Fibroblast of mammary gland (primary cell): ENCODE measurements around the gene GASK1A.

ENCODE experiments used
- DNase-seq: peaks from one replicate; pipeline ENCODE4 v3.0.0-alpha.2; 2010; ENCODE audit warnings: low read depth
- H3K4me3 ChIP-seq: 2 replicates; pipeline ENCODE4 v1.5.1; 2011; ENCODE audit warnings: low read depth, mild to moderate bottlenecking, low read length, moderate library complexity; ENCODE audit not compliant: control insufficient read depth
- TF ChIP-seq, protein P1 (sequence below): conservative IDR thresholded peaks from 2 replicates; pipeline ENCODE4 v1.5.1; 2011; ENCODE audit warnings: low read depth, low read length, inconsistent platforms; ENCODE audit not compliant: control insufficient read depth, insufficient read depth

The GASK1A gene

DNA sequence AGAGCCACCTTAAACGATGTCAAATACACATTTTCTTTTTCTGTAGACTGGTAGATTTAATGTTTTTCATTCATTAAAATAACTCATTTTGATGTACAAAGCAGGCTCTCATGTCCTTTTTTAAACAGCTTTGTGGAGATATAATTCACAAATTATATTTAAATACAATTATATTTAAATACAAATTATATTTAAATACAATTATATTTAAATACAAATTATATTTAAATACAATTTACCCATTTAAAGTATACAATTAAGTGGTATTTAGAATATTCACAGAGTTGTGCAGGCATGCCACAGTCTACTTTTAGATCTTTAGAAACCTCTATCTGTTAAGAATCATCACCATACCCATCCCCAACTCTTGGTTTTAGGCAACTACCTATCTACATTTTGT, 36.4 kb upstream of the GASK1A start:
- H3K4me3 ChIP-seq = no peak overlapping the region
- DNase-seq = no peak
- TF ChIP-seq, protein P1, sequence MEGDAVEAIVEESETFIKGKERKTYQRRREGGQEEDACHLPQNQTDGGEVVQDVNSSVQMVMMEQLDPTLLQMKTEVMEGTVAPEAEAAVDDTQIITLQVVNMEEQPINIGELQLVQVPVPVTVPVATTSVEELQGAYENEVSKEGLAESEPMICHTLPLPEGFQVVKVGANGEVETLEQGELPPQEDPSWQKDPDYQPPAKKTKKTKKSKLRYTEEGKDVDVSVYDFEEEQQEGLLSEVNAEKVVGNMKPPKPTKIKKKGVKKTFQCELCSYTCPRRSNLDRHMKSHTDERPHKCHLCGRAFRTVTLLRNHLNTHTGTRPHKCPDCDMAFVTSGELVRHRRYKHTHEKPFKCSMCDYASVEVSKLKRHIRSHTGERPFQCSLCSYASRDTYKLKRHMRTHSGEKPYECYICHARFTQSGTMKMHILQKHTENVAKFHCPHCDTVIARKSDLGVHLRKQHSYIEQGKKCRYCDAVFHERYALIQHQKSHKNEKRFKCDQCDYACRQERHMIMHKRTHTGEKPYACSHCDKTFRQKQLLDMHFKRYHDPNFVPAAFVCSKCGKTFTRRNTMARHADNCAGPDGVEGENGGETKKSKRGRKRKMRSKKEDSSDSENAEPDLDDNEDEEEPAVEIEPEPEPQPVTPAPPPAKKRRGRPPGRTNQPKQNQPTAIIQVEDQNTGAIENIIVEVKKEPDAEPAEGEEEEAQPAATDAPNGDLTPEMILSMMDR = no peak

DNA sequence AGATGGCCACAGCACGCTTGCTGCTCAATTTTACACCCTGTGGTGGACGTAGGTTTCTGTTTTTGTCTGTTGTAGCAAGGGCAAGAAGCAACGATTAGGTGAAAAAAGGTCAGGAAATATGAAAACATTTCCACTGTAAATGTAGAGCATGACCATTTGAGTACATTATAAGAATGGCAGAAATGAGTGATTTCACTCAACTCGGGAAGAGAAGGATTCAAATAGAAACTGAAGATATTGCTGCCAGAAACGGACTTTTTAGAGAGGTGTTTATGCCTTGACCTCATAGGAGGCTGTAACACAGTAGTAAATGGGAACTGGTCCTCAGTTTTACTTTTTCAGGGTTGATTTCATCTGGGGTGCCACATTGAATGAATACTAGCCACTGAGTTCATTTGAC, 33.1 kb upstream of the GASK1A start:
- TF ChIP-seq, protein P1 = no peak
- DNase-seq = no peak
- H3K4me3 ChIP-seq = no peak overlapping the region

DNA sequence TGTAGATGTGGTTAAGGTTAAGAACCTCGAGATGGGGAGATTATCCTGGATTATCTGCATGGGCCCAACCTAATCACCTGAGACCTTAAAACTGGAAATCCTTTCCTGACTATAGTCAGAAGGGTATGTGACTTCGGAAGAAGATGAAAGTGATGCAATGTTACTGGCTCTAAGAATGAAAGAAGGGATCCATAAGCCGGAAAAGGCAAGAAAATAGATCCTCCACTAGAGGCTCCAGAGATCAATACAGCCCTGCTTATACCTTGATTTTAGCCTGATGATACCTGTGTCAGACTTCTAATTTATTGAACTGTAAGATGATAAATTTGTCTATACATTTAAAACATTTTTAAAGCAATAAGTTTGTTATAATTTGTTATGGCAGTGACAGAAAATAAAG, 21.5 kb upstream of the GASK1A start:
- TF ChIP-seq, protein P1 = peak; percentile 14
- no peak for DNase-seq
- H3K4me3 ChIP-seq = no peak overlapping the region

DNA sequence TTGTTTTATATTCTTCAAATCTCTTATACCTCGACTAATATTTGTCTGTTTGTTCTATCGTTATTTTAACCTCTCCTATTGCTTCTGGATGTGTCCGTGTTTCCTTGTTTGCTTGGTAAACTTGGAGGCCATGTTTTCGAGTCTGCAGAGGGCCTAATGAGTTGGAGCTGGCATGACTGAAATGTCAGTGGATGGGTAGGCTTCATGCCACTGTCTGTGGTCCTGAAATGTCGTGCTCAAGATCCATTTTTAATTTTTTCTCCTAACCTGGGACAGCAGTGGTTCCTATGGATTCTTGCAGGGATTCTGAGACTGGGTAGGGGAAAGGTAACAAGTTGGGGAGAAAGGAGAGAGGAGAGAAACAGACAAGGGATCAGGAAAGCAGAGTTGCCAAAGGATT, 18.8 kb upstream of the GASK1A start:
- no peak overlapping the region for H3K4me3 ChIP-seq
- TF ChIP-seq, protein P1 = no peak
- DNase-seq = peak; percentile 8

DNA sequence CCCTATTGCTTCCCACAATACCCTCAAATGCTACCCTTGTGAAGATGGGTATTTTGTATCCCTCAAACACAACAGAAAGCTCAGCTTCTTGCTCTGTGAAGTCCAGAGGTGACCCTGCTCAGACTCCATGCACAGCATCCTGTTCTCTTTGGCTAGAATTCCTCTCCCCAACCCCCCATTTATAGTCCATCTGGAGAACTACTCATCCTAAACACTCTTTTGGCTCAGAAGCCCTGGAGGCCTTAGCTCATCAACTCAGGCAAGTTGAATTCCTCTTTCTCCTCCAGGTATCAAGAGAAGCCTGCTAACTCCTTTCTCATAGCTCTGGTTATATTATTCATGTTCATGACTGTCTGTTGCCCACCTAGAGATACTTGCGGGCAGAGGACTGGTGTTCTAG, 18.3 kb upstream of the GASK1A start:
- TF ChIP-seq, protein P1 = no peak
- H3K4me3 ChIP-seq = no peak overlapping the region
- DNase-seq = no peak

DNA sequence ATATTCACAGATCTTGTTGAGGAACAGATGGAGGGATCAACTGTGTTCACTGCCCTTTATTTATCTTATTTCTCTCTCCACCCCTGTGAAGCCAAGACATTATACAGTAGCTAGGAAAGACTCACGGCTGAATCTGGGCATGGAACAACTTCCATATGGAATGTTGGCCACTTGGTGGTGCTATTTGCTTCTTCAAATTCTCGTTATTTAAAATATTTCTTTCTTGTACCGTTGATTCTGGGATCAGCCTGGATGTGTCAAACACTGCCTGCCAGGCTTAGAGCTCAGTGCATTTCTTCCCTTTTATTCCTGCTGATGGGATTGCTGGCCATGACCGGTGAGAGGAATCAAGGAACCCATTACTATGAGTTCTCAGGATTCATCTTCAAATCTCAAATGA, 17.5 kb upstream of the GASK1A start:
- TF ChIP-seq, protein P1 = peak; percentile 72
- H3K4me3 ChIP-seq = no peak overlapping the region
- DNase-seq = peak; percentile 69

DNA sequence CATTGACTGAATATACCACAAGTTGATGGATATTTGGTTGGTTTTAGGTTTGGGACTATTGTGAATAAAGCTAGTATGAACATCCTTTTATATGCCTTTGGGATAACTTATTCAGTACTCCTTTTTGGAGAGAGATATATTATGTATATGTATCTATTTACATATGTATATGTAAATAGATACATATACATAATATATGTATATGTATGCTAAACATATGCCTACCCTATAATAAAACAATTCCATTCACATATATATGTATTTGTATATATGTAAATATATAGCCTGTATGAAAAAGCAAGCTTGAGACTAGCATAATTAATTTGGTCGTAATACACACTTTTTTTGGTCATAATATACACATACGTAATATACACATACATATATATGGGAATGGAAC, 15.8 kb upstream of the GASK1A start:
- DNase-seq = no peak
- H3K4me3 ChIP-seq = no peak overlapping the region
- TF ChIP-seq, protein P1 = no peak
